Measurements from ENCODE around the gene SOX2.
"Not testable (repeated sequence)": the region's sequence is repeated elsewhere in the genome, so short reads cannot be mapped to it uniquely, and the experiment has no call there.

Gene SOX2

GRCh38 chr3:181764033-181764432, 52.3 kb downstream of the SOX2 start:
- DNase-seq: not testable (repeated sequence)

All from CD4-positive, alpha-beta T cell treated with Interleukin-15 for 1 hour (primary cell).